Caki2 (cell line): ENCODE results near the gene LRRC8A. TPM values are rescaled to one million over a fixed set of nuclear protein-coding genes. Genes with fewer than 3 reads are reported as not detected.
"Not testable (repeated sequence)": the region's sequence is repeated elsewhere in the genome, so short reads cannot be mapped to it uniquely, and the experiment has no call there.

Experiments used
- DNase-seq: peaks from one replicate; pipeline ENCODE4 v3.0.0-alpha.2; 2015; ENCODE audit warnings: low read depth
- in situ Hi-C: cut with HindIII; loops from 2 replicates; pipeline ENCODE4 v1.10.0; 2016; ENCODE audit warnings: low sequenced_read_pairs, low pct_unique_long_range_greater_than_20kb, mixed read lengths
- total RNA-seq: library from RNA; depleted of rRNA; stranded (reverse); fragments of >200 nt; shearing (Covaris generic); gene quantifications from 2 replicates; pipeline ENCODE4 v1.2.3, GENCODE V29; 2014; ENCODE audit warnings: low replicate concordance; rRNA removed

Gene LRRC8A
- 16.0 and 25.9 TPM in 2 replicates for total RNA-seq

GRCh38 chr9:128881884-128882676, at the start of gene LRRC8A, which contains the start of gene KYAT1:
Gene LRRC8A (plus strand): TSS chr9:128882133. CDS start chr9:128907165, 25,032 bp downstream.
Gene KYAT1 (minus strand): TSS chr9:128881950. CDS start chr9:128845405, 36,545 bp downstream.
- in situ Hi-C loops = no loop called here
- peak; percentile 95 for DNase-seq

DNA sequence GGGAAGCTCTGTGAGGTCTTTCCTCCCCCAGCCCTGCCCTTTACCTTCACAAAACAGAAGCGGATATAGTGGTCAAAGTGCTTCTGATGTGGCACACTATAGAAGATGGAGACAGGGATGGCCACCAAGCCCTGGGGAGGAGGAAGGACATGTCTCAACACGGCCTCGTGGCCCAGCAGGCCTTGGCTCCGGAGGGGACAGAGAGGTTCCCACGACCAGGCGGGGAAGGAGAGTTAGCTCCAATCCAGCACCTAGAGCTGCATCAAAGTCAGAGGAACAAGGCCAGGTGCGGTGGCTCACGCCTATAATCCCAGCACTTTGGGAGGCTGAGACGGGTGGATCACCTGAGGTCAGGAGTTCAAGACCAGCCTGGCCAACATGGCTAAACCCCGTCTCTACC, 48.2 kb upstream of the LRRC8A start:
- in situ Hi-C loops = no loop called here
- no peak for DNase-seq

- in situ Hi-C loops = no loop called here
- DNase-seq = no peak
Measured at GRCh38 chr9:128835246-128836210, 46.4 kb upstream of the LRRC8A start.

GRCh38 chr9:128836509-128837145, 45.3 kb upstream of the LRRC8A start:
- in situ Hi-C loops = no loop called here
- DNase-seq = no peak

GRCh38 chr9:128838338-128838737, 43.6 kb upstream of the LRRC8A start:
- in situ Hi-C loops = no loop called here

DNA sequence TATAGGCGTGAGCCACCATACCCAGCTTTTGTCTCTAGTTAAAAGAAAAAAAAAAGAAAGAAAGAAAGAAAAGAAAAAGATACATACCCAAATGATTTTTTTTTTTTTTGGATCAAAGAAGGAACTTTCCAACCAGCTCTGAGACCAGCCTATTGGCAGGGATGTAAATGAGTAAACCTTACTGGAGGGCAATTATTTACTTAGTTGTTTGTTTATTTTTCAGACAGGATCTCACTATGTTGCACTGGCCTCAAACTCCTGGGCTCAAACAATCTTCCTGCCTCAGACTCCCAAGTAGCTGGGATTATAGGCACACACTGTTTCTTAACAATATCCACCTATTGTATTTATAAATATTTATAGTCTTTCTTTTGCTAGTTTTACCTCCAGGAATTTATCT, 41.4 kb upstream of the LRRC8A start:
- DNase-seq = no peak
- in situ Hi-C loops = no loop called here

More at GRCh38 chr9:128838338-128838737, 43.6 kb upstream of the LRRC8A start:
- DNase-seq = no peak

- in situ Hi-C loops = no loop called here
Measured at GRCh38 chr9:128841694-128842492, 40.0 kb upstream of the LRRC8A start.

DNA sequence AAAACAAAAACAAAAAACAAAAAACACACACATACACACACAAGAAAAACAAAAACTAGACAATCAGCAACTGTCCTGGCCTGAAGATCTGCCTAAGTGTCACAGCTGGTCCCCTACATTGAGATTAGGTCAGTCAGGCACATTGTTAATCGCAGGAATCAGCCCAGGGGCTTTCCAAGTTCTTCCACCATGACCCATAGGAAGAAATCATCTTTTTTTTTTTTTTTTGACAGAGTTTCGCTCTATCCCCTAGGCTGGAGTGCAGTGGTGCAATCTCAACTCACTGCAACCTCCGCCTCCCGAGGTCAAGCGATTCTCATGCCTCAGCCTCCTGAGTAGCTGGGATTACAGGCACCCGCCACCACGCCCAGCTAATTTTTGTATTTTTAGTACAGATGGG, 38.8 kb upstream of the LRRC8A start:
- DNase-seq, in situ Hi-C loops: not testable (repeated sequence)

More at GRCh38 chr9:128841694-128842492, 40.0 kb upstream of the LRRC8A start:
- no peak for DNase-seq

- DNase-seq = no peak
- in situ Hi-C loops = no loop called here
Measured at GRCh38 chr9:128845186-128845931, 36.6 kb upstream of the LRRC8A start.

DNA sequence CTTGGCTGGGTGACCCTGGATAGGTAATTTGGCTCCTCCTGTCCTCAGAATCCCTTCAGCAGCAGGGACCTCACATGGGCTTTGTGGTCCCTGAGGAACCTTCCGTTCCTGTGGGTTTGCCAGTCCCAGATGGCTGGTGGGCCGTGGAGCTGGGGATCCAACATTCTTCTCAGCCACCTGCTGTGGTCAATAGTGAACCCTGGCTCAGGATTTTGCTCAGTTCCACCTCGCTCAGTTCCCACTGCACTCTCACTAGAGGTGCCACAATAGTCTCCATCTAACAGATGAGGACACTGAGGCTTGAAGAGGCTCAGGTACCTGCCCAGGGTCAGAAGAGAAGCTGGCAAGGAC, 35.3 kb upstream of the LRRC8A start:
- no peak for DNase-seq
- in situ Hi-C loops = no loop called here

GRCh38 chr9:128847803-128848202, 34.1 kb upstream of the LRRC8A start:
- in situ Hi-C loops = no loop called here
- DNase-seq = no peak

- in situ Hi-C loops, DNase-seq: not testable (repeated sequence)
Measured at GRCh38 chr9:128851024-128851423, 30.9 kb upstream of the LRRC8A start.

DNA sequence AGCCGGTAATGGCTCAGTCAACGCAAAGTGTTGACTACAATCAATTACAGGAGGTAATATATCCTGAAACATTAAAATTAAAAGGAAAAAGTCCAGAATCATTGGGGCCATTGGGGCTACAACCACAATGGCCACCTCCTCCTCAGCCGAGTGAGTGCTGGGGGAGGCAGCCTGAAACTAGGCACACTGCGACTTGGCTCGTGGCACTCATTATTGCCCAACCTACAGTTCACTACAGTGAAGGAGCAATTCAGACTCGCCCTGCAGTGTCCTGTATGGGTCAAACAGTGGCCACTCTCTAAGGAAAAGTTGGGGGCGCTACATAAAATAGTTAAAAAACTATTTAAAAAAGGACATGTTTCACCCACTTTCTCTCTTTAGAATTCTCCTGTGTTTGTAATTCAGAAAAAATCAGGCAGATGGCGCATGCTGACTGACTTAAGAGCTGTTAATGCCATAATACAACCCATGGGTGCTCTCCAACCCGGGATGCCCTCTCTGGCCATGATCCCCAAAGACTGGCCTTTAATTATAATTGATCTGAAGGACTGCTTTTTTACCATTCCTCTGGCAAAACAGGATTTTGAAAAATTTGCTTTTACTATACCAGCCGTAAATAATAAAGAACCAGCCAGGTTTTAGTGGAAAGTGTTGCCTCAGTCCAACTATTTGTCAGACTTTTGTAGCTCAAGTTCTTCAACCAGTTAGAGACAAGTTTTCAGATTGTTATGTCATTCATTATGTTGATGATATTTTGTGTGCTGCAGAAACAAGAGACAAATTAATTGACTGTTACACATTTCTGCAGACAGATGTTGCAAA, 29.9 kb upstream of the LRRC8A start:
- in situ Hi-C loops = not testable (repeated sequence)
- DNase-seq = peak; percentile 12

GRCh38 chr9:128852646-128853045, 29.3 kb upstream of the LRRC8A start:
- in situ Hi-C loops, DNase-seq: not testable (repeated sequence)

DNA sequence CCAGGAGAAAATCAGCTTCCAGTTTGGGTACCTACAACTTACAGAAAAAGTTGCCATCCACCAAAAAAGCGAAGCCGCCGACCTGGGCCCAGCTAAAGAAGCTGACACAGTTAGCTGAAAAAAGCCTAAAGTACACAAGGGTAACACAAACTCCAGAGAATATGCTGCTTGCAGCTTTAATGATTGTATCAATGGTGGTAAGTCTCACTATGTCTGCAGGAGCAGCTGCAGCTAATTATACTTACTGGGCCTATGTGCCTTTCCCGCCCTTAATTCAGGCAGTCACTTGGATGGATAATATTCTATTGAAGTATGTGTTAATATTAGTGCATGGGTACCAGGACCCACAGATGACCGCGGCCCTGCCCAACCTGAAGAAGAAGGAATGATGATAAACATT, 27.5 kb upstream of the LRRC8A start:
- DNase-seq, in situ Hi-C loops: not testable (repeated sequence)

DNA sequence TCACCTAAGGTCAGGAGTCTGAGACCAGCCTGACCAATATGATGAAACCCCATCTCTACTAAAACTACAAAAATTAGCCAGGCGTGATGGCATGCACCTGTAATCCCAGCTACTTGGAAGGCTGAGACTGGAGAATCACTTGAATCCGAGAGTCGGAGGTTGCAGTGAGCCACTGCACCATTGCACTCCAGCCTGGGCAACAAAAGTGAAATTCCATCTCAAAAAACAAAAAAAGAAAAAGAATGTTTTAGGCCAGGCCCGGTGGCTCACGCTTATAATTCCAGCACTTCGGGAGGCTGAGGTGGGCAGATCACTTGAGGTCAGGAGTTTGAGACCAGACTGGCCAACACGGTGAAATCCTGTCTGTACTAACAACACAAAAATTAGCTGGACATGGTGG, 23.5 kb upstream of the LRRC8A start:
- in situ Hi-C loops, DNase-seq: not testable (repeated sequence)
